OCI-LY3 (cell line): ENCODE results near the gene UGT1A5.

Source experiments
- CTCF ChIP-seq: fragments of 200-600, 300-600 bp; sonication (generic); IDR thresholded peaks from 2 replicates; pipeline ENCODE4 v1.5.1; 2014; ENCODE audit warnings: antibody characterized with exemption, low read length, low read depth
- EZH2phosphoT487 ChIP-seq: fragments of 200-600 bp; shearing (Covaris generic); IDR thresholded peaks from 2 replicates; pipeline ENCODE4 v1.6.1; 2018; ENCODE audit warnings: antibody characterized with exemption, mixed run types, low read depth

DNA sequence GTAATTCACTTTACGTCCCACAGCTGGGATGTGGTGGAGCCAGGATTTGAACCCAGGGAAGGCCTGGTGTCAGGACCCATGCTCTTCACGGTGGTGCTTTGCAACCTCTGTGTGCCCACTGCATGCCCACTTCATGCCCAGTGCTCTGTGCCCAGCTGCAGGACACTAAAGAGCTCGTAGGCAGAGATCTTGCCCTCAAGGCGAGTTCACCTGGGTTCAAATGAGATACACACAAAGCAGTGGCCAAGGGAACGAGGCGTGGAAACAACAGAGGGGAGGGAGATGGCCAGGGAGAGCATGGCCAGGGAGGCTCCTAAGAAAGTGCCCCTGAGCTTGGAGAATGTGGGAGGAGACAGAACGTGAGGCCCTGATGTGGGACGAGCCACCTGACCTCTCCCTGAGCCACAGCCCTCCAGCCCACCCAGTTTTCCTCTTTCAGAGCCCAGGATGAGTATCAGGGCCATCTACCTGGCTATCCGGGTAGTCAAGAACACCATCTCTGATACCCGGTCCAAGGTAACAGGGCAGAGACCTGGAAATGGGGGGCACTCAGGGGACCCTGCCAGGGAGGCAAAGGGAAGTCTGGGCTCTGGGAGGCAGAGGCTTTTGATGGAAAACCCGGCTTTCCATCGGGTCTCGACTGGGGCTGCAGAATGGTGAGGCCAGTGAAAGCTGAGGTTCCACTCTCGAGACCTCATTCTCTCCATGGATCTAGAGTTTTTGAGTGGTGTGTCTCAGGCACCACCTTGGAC, 85.8 kb downstream of the UGT1A5 start:
- no peak for TF ChIP-seq EZH2phosphoT487
- no peak for TF ChIP-seq CTCF
